COR-L47 (cell line): ENCODE results near the gene SPACA1.

Experiments used
- DNase-seq: peaks from one replicate; lab custom pipeline; 2025; lab: John Stamatoyannopoulos, UW

Gene SPACA1

GRCh38 chr6:88105741-88106340, 58.2 kb downstream of the SPACA1 start:
- DNase-seq, result no peak

GRCh38 chr6:88107241-88107640, 59.6 kb downstream of the SPACA1 start:
- DNase-seq, result no peak

- no peak for DNase-seq
Observed at GRCh38 chr6:88111991-88112390, 64.3 kb downstream of the SPACA1 start.

- DNase-seq, result no peak
Observed at GRCh38 chr6:88114838-88115237, 67.2 kb downstream of the SPACA1 start.

- no peak for DNase-seq
Observed at GRCh38 chr6:88115307-88115706, 67.7 kb downstream of the SPACA1 start.

GRCh38 chr6:88116276-88116675, 68.6 kb downstream of the SPACA1 start:
- no peak for DNase-seq
